M059J (cell line): ENCODE measurements around the gene CLEC5A. TPM values are rescaled to one million over a fixed set of nuclear protein-coding genes. Genes with fewer than 3 reads are reported as not detected.
"Not testable (repeated sequence)": the region's sequence is repeated elsewhere in the genome, so short reads cannot be mapped to it uniquely, and the experiment has no call there.

Source experiments
- DNase-seq: peaks from one replicate; pipeline ENCODE4 v3.0.0-alpha.2; 2012; ENCODE audit warnings: low read depth
- total RNA-seq: library from RNA; depleted of rRNA; stranded (reverse); fragments of >200 nt; shearing (Covaris generic); gene quantifications from 2 replicates; pipeline ENCODE4 v1.2.3, GENCODE V29; 2014; rRNA removed

Gene CLEC5A
- total RNA-seq, result not detected in 2 replicates

DNA sequence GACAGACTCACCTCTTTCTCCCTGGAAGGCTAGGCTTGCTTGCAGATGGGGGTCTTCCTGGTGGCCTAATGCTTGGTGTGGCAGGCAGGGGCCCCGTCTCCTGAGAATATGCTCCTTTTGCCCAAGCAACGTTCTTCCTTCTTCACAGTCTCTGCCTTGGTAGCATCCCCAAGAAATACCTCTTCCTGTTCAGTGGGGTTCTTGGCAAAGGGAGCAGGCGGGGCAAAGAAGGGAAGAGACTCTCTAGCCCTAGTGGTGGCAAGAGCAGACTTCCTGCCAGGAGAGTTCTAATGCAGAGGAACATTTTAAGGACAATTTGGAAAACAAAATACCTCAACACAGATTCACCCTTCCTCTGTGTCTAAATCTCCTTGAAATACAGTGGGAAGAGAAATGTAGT, at the start of gene CLEC5A:
Gene CLEC5A, minus strand, starts transcription at position 179 of the 400 bp plus-strand sequence. CDS start 682 bp downstream, outside the sequence.
- DNase-seq, result no peak

- no peak for DNase-seq
These were observed 46.6 kb upstream of the CLEC5A start for GRCh38 chr7:141993354-141993753.

DNA sequence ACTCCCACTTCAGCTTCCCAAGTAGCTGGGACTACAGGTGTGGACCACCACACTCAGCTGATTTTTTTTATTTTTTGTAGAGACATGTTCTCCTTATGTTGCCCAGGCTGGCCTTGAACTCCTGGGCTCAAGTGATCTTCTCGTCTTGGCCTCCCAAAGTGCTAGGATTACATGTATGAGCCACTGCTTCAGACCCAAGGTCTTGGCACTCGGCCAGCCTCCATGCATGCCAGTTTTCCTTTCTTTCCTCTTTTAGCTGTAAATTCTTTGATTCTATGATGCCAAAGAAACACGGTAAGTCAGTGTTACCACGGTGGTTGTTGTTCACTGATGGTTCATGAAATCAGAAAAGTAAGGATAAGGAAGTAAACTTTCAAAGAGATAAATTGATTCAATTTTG, 45.9 kb upstream of the CLEC5A start:
- DNase-seq, result no peak

GRCh38 chr7:141992156-141992555, 45.4 kb upstream of the CLEC5A start:
- DNase-seq, result peak; percentile 32

- no peak for DNase-seq
These were observed 44.4 kb upstream of the CLEC5A start for GRCh38 chr7:141991140-141991539.

GRCh38 chr7:141990011-141990725, 43.4 kb upstream of the CLEC5A start:
- no peak for DNase-seq

GRCh38 chr7:141987803-141988202, 41.0 kb upstream of the CLEC5A start:
- not testable (repeated sequence) for DNase-seq

GRCh38 chr7:141986923-141987322, 40.1 kb upstream of the CLEC5A start:
- no peak for DNase-seq

DNA sequence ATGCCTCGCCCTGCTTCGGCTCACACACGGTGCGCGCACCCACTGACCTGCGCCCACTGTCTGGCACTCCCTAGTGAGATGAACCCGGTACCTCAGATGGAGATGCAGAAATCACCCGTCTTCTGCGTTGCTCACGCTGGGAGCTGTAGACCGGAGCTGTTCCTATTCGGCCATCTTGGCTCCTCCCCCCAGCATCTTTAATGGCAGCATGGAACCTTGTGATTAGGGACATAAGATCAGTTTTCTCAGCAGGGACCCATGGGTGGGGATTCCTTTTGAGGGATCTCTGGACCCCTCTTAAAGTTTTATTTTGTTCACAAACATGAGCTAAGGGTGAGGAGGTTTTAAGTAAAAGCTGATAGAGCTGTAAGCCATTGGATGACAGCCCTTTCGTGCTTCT, 39.2 kb upstream of the CLEC5A start:
- DNase-seq, result not testable (repeated sequence)

GRCh38 chr7:141979568-141979967, 32.8 kb upstream of the CLEC5A start:
- no peak for DNase-seq

DNA sequence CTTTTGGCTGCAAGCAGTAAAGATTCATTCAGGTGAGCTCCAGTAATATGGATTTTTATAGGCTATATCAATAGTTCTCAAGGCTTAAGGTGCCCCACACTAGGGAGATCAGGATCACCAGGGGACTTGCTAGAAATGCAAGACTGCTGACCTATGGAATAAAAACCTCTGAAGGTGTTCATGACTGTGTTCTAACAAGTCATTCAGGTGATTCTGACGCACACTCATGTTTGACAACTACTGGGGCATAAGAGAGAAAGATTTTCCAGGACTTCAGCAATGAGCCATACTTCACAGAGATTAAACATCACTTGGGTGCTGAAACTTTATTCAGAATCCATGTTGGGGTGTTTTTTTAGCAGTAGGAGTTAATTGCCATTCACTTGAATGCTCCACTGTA, 31.6 kb upstream of the CLEC5A start:
- DNase-seq, result no peak

- no peak for DNase-seq
These were observed 29.9 kb upstream of the CLEC5A start for GRCh38 chr7:141976524-141977245.

DNA sequence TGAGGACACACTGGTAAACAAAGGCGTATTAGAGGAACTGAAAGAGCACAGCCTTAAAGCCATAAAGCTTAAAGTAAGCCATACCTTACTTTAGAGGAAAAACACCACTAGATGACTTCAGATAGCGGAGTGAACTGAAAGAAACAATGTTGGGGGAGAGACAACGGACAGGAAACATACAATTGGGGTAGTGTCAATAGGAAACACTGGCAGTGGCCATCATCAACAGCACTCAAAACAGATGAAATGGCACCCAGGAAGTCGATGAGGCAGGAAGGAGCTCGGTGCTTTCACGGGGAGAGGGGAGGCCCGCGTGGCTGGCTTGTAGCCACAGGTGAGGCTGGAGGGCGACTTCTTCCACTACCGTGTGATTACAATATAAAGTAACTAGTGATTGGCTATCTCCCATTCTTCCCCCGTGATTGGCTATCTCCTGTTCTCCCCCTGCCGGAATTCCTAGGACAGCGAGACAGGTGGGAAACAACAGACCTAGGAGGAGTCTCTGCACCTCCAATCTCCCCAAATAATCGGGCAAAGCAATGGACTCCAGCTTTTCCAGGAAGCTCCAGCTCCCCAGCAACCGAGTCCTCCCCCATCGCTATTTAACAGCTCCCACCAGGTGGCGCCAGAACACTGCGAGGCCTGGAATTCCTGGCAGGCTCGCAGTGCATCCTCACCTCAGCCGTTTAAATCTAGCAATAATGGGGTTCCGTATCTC, 29.2 kb upstream of the CLEC5A start:
- DNase-seq, result peak; percentile 74

DNA sequence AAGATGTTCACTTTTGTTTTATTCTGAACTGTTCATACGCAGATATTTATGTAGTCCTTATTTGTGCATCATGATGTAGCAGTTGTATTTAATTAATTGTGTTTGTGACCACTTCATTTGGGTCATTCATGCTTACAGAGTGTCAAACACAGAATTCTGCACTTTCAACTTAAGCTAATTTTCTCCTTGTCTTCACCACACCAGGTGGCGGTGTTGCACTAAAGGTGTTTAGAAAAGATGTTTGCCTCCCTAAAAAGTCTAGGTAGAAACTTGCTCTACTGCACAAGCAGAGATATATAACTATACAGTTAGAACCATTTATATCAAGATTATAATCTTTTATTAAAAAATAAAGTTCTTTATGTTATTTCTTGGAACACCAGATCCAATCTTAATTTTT, 28.1 kb upstream of the CLEC5A start:
- peak; percentile 44 for DNase-seq

DNA sequence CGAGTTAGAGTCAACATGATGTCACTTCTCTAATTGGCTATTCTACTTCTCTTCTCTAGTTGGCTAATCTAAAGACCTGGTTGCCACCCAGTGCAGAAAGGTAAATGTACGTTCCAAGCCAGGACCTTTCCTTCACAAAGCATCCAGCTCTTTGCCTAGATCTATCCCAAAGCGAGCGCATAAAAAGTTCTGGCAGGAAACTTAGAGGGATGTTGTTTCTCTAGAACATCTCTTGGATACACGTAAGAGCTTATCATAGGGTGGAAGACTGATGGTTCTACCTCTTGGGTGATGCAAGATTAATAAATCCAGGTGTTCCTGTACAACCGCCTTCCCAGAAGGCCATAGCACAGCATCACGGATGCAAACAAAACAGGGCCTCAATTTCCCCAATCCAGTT, 26.9 kb upstream of the CLEC5A start, which contains the start of gene TAS2R38:
Gene TAS2R38, minus strand, starts transcription at position 101 of the 400 bp plus-strand sequence. Its CDS starts 84 bp downstream, at position 17.
- DNase-seq, result no peak

- DNase-seq, result no peak
These were observed 14.1 kb upstream of the CLEC5A start for GRCh38 chr7:141960687-141961422.

GRCh38 chr7:141956084-141956483, 9.3 kb upstream of the CLEC5A start:
- DNase-seq, result no peak

DNA sequence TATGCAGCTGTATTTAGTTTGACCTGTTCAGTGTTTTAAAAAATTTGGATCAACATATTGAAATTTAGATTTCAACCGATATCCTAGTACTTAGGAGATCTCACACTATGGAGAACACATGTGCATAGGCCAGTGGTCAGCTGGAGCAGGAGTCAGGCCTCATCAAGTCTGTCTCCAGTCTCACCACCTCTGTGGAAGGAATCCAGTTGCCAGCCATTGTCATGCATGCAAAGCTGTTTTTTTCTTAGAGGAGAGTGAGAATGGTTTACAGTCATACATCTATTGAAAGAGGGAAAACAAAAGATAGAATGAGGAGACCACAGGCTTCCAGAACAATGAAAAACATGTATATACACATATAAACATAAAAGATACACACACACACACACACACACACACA, 7.6 kb upstream of the CLEC5A start:
- DNase-seq, result no peak

GRCh38 chr7:141952461-141952860, 5.7 kb upstream of the CLEC5A start:
- DNase-seq, result no peak

DNA sequence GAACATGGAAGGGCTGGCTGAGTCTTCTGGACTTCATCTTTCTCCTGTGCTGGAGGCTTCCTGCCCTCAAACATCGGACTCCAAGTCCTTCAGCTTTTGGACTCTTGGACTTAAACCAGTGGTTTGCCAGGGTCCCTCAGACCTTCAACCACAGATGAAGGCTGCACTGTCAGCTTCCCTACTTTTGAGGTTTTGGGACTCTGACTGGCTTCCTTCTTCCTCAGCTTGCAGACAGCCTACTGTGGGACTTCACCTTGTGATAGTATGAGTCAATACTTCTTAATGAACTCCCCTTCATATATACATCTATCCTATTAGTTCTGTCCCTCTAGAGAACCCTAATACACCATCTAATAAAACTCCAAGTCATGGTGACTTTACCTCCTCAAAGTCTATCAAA, 4.0 kb upstream of the CLEC5A start:
- DNase-seq, result no peak

DNA sequence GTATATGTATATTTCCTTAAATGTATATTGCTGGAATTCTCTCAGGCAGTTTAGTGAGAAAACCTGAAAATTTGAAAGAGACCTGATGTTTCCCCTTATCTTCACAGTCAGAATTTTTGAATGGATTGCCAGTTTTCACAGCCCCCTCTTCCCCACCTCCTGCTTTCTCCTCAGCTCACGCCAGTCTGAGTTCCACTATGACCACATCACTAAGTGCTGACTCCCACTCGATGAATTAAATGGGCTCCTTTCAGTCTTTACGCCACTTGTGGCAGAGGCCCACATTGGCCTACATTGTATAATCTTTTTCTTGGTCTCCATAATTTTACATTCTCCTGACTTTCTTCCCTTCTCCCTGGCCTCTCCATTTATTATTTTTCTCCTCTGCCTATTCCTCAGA, 3.1 kb upstream of the CLEC5A start:
- DNase-seq, result no peak

DNA sequence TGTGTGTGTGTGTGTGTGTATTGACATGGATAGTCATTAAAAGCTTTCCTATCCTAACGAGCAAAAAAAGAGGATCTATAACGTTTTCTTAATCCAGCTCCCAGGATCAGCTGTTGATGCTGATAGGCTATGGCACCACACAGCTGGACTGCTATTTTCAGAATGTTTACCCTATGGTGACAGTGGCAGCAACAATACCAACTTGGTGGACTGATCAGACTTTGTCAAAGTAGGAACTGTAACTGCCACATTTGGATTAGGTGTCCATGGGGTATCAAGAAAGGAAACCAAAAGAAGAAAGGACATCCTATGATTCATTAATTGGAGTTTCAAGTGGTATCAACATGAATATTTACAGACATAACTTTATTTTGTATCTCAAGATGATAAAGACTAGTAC, 2.7 kb upstream of the CLEC5A start:
- DNase-seq, result no peak
